22Rv1 (cell line): ENCODE results near the gene ZBTB20.

Experiments used
- H3K27ac ChIP-seq: fragments of 450-650 bp; 2 replicates; pipeline ENCODE4 v1.5.1; 2017
- CTCF ChIP-seq: fragments of 450-650 bp; IDR thresholded peaks from 2 replicates; pipeline ENCODE4 v1.5.1; 2017; ENCODE audit warnings: mild to moderate bottlenecking
- ZFX ChIP-seq: fragments of 450-650 bp; IDR thresholded peaks from 2 replicates; pipeline ENCODE4 v1.6.1; 2017; ENCODE audit warnings: antibody characterized with exemption, borderline replicate concordance

The ZBTB20 gene

DNA sequence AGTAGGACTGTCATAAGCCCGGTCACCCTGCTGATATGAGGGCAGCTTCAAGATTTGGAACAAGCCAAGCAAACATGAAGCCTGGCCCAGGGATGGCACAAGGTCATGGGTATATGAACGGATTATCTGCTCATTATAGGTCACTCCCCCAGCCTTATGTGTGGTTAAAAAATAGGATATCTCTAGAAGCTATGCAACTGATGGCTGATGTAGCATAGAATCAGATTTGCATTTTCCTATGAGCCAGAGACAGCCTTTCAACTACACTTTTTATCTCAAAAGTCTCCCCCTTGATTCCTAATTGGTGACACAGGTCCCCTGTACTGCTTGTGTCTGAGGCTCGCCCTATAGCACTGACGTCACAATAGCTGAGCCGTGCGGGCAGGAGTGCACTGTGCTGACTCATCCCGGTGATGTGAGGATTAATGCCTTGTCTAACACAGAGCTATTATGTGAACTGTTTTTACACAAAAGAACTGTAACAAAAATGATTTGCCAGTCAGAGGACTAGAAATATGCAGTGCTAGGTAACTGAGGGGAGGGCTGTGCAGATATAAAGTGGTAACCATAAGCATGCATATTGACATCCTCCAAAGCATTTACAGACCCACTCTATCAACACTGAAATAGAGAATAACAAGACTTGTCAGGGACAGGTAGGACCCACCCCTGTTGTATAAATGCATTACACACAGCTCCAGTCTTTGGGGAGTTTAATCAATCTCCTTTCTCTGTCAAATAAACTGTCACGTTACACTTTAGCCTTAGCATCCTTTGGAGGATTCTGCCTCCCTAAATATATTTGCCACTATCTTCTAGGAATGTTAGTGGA, 648.3 kb downstream of the ZBTB20 start:
- TF ChIP-seq ZFX: no peak
- no peak for TF ChIP-seq CTCF
- no peak overlapping the region for H3K27ac ChIP-seq

DNA sequence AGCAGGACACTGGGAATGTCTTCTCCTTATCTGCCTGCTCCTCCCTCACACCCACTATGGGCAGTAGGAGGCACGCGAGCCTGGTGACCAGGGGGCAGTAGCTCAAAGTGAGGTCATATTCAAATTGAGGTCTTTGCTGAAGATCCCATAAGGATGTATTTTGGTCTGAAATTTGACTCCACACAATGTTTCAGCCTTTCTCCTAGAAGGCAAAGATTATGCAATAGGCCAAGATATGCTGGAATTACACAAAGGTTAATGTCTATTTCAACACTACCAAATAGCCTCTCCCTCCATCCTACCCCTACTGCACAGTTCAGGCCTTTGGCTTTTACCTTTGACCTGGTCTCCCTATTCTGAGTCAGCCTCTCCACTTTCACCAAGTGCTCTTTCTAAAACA, 650.2 kb downstream of the ZBTB20 start:
- TF ChIP-seq CTCF (no peak), ZFX (no peak)
- no peak overlapping the region for H3K27ac ChIP-seq

GRCh38 chr3:114496466-114496865, 650.6 kb downstream of the ZBTB20 start:
- no peak overlapping the region for H3K27ac ChIP-seq

GRCh38 chr3:114496021-114496434, 651.1 kb downstream of the ZBTB20 start:
- TF ChIP-seq ZFX (no peak), CTCF (no peak)
- no peak overlapping the region for H3K27ac ChIP-seq

More at GRCh38 chr3:114496466-114496865, 650.6 kb downstream of the ZBTB20 start:
- TF ChIP-seq CTCF: no peak
- TF ChIP-seq ZFX: no peak

- no peak for TF ChIP-seq CTCF
- TF ChIP-seq ZFX: no peak
- H3K27ac ChIP-seq: no peak overlapping the region
Observed at GRCh38 chr3:114494498-114494897, 652.6 kb downstream of the ZBTB20 start.

GRCh38 chr3:114490829-114491228, 656.3 kb downstream of the ZBTB20 start:
- no peak for TF ChIP-seq CTCF
- TF ChIP-seq ZFX: no peak
- no peak overlapping the region for H3K27ac ChIP-seq

DNA sequence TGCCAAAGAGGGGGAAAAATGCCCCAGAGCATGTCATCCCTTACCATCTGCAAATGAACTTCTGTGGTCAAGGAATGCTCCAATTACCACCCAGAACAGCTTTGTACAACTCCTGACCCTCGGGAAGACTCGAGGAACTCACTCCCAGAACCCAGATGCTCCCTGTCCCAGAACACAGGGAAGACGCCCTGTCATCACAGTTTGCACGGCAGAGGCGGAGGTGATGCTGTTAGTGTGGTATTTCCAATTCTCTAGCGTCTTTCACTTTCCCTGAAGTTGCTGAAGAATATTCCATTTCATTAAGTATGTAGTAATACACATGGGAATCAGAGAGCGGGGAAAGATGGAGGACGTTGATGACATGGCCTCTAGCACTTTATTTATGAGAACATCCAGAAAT, 659.6 kb downstream of the ZBTB20 start:
- no peak overlapping the region for H3K27ac ChIP-seq
- TF ChIP-seq CTCF (no peak), ZFX (no peak)
